K562 (cell line): ENCODE results near the gene FERMT3. TPM values are rescaled to one million over a fixed set of nuclear protein-coding genes. Genes with fewer than 3 reads are reported as not detected.
A peak's percentile ranks its signal among the peaks of the same experiment; 100 is the strongest.

Source experiments
- CC2D1A ChIP-seq: fragments of 450-650 bp; IDR thresholded peaks from 2 replicates; pipeline ENCODE4 v1.6.1; 2017; ENCODE audit warnings: mild to moderate bottlenecking
- CTBP1 ChIP-seq: fragments of 450-650 bp; IDR thresholded peaks from 2 replicates; pipeline ENCODE4 v1.6.1; 2016; ENCODE audit warnings: borderline replicate concordance
- ETV6 ChIP-seq, 3 experiments: fragments of 150-350 bp in 1 of 3; sonication (generic) in 1 of 3; formaldehyde crosslinking in 1 of 3; IDR thresholded peaks; 2 replicates each; pipeline versions ENCODE4 v1.6.1 to v1.8.0; 2014 to 2022; ENCODE audit warnings: borderline replicate concordance in 2 of 3, low read depth in 2 of 3, antibody characterized with exemption in 1 of 3, low read length in 1 of 3, mild to moderate bottlenecking in 1 of 3, missing genetic modification reagents in 1 of 3
- FUS ChIP-seq: fragments of 200-400 bp; formaldehyde crosslinking; optimal IDR thresholded peaks from 2 replicates; pipeline ENCODE3; 2017; ENCODE audit warnings: low read depth, low read length
- HEY1 ChIP-seq: fragments of 250-450 bp; sonication (Bioruptor Pico); IDR thresholded peaks from 2 replicates; pipeline ENCODE4 v1.5.0; 2020; ENCODE audit warnings: mild to moderate bottlenecking, moderate library complexity, borderline replicate concordance
- ILF3 ChIP-seq: fragments of 450-650 bp; IDR thresholded peaks from 2 replicates; pipeline ENCODE4 v1.6.1; 2018; ENCODE audit warnings: antibody characterized with exemption, mild to moderate bottlenecking, moderate library complexity, borderline replicate concordance
- KLF6 ChIP-seq: fragments of 250-450 bp; sonication (Bioruptor Pico); IDR thresholded peaks from 2 replicates; pipeline ENCODE4 v1.4.0; 2020; ENCODE audit warnings: mild to moderate bottlenecking, moderate library complexity, borderline replicate concordance
- L3MBTL2 ChIP-seq: fragments of 450-650 bp; IDR thresholded peaks from 2 replicates; pipeline ENCODE4 v1.6.1; 2016; ENCODE audit warnings: mild to moderate bottlenecking, moderate library complexity
- MEF2A ChIP-seq: IDR thresholded peaks from 2 replicates; pipeline ENCODE4 v1.6.1; 2011; ENCODE audit warnings: low read depth, mild to moderate bottlenecking, low read length, moderate library complexity; ENCODE audit not compliant: control insufficient read depth
- MTA2 ChIP-seq: fragments of 450-650 bp; IDR thresholded peaks from 2 replicates; pipeline ENCODE4 v1.6.1; 2016; ENCODE audit warnings: low read depth
- NCOR1 ChIP-seq: fragments of 450-650 bp; IDR thresholded peaks from 2 replicates; pipeline ENCODE4 v1.6.1; 2016; ENCODE audit warnings: mild to moderate bottlenecking, moderate library complexity
- OTX1 ChIP-seq: fragments of 450-650 bp; formaldehyde crosslinking; IDR thresholded peaks from 2 replicates; pipeline ENCODE4 v1.4.0; 2022; ENCODE audit warnings: mild to moderate bottlenecking
- PHB2 ChIP-seq: fragments of 450-650 bp; IDR thresholded peaks from 2 replicates; pipeline ENCODE4 v1.6.1; 2017; ENCODE audit warnings: low read depth
- POLR2B ChIP-seq: fragments of 450-650 bp; IDR thresholded peaks from 2 replicates; pipeline ENCODE4 v1.6.1; 2018; ENCODE audit warnings: low read depth; ENCODE audit not compliant: partially characterized antibody
- TBP ChIP-seq: optimal IDR thresholded peaks from 2 replicates; pipeline ENCODE3; 2011; ENCODE audit warnings: low read depth, low read length, improper control_type of control experiment
- ZFPM2 ChIP-seq: fragments of 250-450 bp; sonication (Bioruptor Pico); IDR thresholded peaks from 2 replicates; pipeline ENCODE4 v1.5.1; 2022; ENCODE audit warnings: mild to moderate bottlenecking
- ZNF354B ChIP-seq: fragments of 250-450 bp; sonication (Bioruptor Pico); IDR thresholded peaks from 2 replicates; pipeline ENCODE4 v1.4.0; 2020
- ZNF639 ChIP-seq, 2 experiments: fragments of 200-800 bp in 1 of 2; sonication (Bioruptor generic) in 1 of 2; sonication (generic) in 1 of 2; formaldehyde crosslinking in 1 of 2; IDR thresholded peaks in 1 of 2; conservative IDR thresholded peaks in 1 of 2; 2 replicates each; pipeline versions ENCODE4 v1.5.0 to v1.6.1; 2016 to 2020; ENCODE audit warnings: missing compliant biosample characterization in 1 of 2, missing genetic modification characterization in 1 of 2, missing genetic modification reagents in 1 of 2
- ZNF668 ChIP-seq: fragments of 250-450 bp; sonication (Bioruptor Pico); IDR thresholded peaks from 2 replicates; pipeline ENCODE4 v1.8.0; 2022; ENCODE audit warnings: mild to moderate bottlenecking, inconsistent platforms
- ZNF766 ChIP-seq: fragments of 200-800 bp; sonication (Bioruptor generic); conservative IDR thresholded peaks from 2 replicates; pipeline ENCODE4 v1.6.1; 2016; ENCODE audit warnings: missing genetic modification characterization, missing compliant biosample characterization
- polyA plus RNA-seq, 8 experiments: library from polyadenylated mRNA; depleted of rRNA in 4 of 8; stranded (reverse) in 5 of 8; unstranded in 3 of 8; fragments of >200 nt; fragmentation: Nextera tagmentation in 2 of 8; fragmentation: Illumina TruSeq in 1 of 8; extraction: Ambion mirVana in 2 of 8; extraction: Trizol in 1 of 8; gene quantifications; 2 replicates each; pipeline versions ENCODE4 v1.2.1 to v1.2.3, GENCODE V29; 2011 to 2014; ENCODE audit warnings: inconsistent platforms in 1 of 8, missing spikeins in 1 of 8
- total RNA-seq, 7 experiments: library from RNA; depleted of rRNA in 6 of 7; stranded (reverse); fragments of >200 nt in 6 of 7; fragmentation: Illumina TruSeq in 2 of 7; extraction: Trizol in 2 of 7; gene quantifications; 2 replicates each; pipeline versions ENCODE4 v1.2.1 to v1.2.3, GENCODE V29; 2011 to 2021; ENCODE audit warnings: low replicate concordance in 1 of 7
- TF ChIP-seq, protein P1 (sequence below): IDR thresholded peaks from 2 replicates; pipeline ENCODE4 v1.6.1; 2011; ENCODE audit not compliant: insufficient read length; ENCODE audit errors: extremely low read depth
- TF ChIP-seq, protein P2 (sequence below), 2 experiments: IDR thresholded peaks; 2 replicates each; pipeline ENCODE4 v1.6.1; 2012; ENCODE audit warnings: improper control_type of control experiment in 2 of 2, low read depth in 2 of 2, low read length in 2 of 2, borderline replicate concordance in 1 of 2

The FERMT3 gene
- total and polyA plus RNA-seq, 9 of the 15 experiments (the other 6 are each of a cell fraction or from before 2014, with no cell fraction given): 3.2 to 275 (median 79.7) TPM

- TF ChIP-seq, protein P1, sequence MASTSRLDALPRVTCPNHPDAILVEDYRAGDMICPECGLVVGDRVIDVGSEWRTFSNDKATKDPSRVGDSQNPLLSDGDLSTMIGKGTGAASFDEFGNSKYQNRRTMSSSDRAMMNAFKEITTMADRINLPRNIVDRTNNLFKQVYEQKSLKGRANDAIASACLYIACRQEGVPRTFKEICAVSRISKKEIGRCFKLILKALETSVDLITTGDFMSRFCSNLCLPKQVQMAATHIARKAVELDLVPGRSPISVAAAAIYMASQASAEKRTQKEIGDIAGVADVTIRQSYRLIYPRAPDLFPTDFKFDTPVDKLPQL: no peak
- no peak for TF ChIP-seq ZNF668 (CRISPR knock-in tag)
- no peak for TF ChIP-seq PHB2
- TF ChIP-seq HEY1 (CRISPR knock-in tag): no peak
- TF ChIP-seq ZNF639 (CRISPR knock-in tag; conservative IDR thresholded peaks at IDR 0.05 in 1 of 2, IDR thresholded peaks at IDR 0.05 in 1 of 2): no peak
- 0 out of 2 replicates have a peak, but pooled peaks have one; percentile 1 for TF ChIP-seq ILF3
- 0 out of 2 replicates have a peak, but pooled peaks have one; percentile 12 for TF ChIP-seq OTX1 (CRISPR knock-in tag)
- 0 out of 2 replicates have a peak, but pooled peaks have one; percentile 77 for TF ChIP-seq ZFPM2 (CRISPR knock-in tag)
- TF ChIP-seq L3MBTL2: peak; percentile 63; the same call in 1 of the 2 replicates
- TF ChIP-seq KLF6: no peak
- no peak for TF ChIP-seq CTBP1
- TF ChIP-seq POLR2B: peak; percentile 63
- TF ChIP-seq ETV6 (IDR thresholded peaks at IDR 0.05; ENCODE audit: borderline replicate concordance in 1 of 2, low read depth in 2 of 2, low read length in 1 of 2): peak; percentile 43 to 49; a peak in 1 of 4 replicates
- 0 out of 2 replicates have a peak, but pooled peaks have one; percentile 65 for TF ChIP-seq ETV6 (CRISPR knock-in tag; IDR thresholded peaks at IDR 0.05; ENCODE audit: borderline replicate concordance)
- TF ChIP-seq FUS: peak; percentile 32
- no peak for TF ChIP-seq ZNF354B (CRISPR knock-in tag)
- no peak; the same call in none of the 2 replicates for TF ChIP-seq ZNF766 (CRISPR knock-in tag)
- TF ChIP-seq, protein P2, sequence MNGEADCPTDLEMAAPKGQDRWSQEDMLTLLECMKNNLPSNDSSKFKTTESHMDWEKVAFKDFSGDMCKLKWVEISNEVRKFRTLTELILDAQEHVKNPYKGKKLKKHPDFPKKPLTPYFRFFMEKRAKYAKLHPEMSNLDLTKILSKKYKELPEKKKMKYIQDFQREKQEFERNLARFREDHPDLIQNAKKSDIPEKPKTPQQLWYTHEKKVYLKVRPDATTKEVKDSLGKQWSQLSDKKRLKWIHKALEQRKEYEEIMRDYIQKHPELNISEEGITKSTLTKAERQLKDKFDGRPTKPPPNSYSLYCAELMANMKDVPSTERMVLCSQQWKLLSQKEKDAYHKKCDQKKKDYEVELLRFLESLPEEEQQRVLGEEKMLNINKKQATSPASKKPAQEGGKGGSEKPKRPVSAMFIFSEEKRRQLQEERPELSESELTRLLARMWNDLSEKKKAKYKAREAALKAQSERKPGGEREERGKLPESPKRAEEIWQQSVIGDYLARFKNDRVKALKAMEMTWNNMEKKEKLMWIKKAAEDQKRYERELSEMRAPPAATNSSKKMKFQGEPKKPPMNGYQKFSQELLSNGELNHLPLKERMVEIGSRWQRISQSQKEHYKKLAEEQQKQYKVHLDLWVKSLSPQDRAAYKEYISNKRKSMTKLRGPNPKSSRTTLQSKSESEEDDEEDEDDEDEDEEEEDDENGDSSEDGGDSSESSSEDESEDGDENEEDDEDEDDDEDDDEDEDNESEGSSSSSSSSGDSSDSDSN (IDR thresholded peaks at IDR 0.05; ENCODE audit: borderline replicate concordance in 1 of 2, low read depth in 2 of 2, low read length in 2 of 2): peak in 1 of 2 experiments; percentile 51; a peak in 1 of 4 replicates
- TF ChIP-seq CC2D1A: no peak
- TF ChIP-seq TBP: peak; percentile 75
- TF ChIP-seq MTA2: peak; percentile 91
- TF ChIP-seq MEF2A: no peak; the same call in 1 of the 2 replicates
- peak; percentile 14; the same call in 1 of the 2 replicates for TF ChIP-seq NCOR1
These were observed 63.2 kb downstream of the FERMT3 start (continued) for GRCh38 chr11:64269540-64270220.
